ENCODE data around the gene SSB.

GRCh38 chr2:169790581-169790980 lies 8.1 kb upstream of the SSB start:
- TF ChIP-seq, protein P1, sequence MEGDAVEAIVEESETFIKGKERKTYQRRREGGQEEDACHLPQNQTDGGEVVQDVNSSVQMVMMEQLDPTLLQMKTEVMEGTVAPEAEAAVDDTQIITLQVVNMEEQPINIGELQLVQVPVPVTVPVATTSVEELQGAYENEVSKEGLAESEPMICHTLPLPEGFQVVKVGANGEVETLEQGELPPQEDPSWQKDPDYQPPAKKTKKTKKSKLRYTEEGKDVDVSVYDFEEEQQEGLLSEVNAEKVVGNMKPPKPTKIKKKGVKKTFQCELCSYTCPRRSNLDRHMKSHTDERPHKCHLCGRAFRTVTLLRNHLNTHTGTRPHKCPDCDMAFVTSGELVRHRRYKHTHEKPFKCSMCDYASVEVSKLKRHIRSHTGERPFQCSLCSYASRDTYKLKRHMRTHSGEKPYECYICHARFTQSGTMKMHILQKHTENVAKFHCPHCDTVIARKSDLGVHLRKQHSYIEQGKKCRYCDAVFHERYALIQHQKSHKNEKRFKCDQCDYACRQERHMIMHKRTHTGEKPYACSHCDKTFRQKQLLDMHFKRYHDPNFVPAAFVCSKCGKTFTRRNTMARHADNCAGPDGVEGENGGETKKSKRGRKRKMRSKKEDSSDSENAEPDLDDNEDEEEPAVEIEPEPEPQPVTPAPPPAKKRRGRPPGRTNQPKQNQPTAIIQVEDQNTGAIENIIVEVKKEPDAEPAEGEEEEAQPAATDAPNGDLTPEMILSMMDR (IDR thresholded peaks at IDR 0.05 in 4 of 5, conservative IDR thresholded peaks at IDR 0.05 in 1 of 5) = no peak
- no peak for TF ChIP-seq POLR2A (IDR thresholded peaks at IDR 0.05)
